Right atrium auricular region (tissue), 2 donors: ENCODE data around the gene E2F1. TPM values are rescaled to one million over a fixed set of nuclear protein-coding genes. Genes with fewer than 3 reads are reported as not detected.
"Not testable (repeated sequence)": the region's sequence is repeated elsewhere in the genome, so short reads cannot be mapped to it uniquely, and the experiment has no call there.

Experiments used
- DNase-seq: peaks from one replicate; pipeline ENCODE4 v3.0.0-alpha.2; 2019; ENCODE audit warnings: low spot score
- H3K27ac ChIP-seq, 2 donors: fragments of 200-600 bp; sonication (generic); 1 replicate in 1 of 2; 2 replicates in 1 of 2; pipeline ENCODE4 v1.5.1; 2016 to 2019
- H3K27me3 ChIP-seq, 2 donors: fragments of 200-600 bp; sonication (generic); one replicate each; pipeline versions ENCODE4 v1.5.1 to v1.6.0; 2017 to 2019
- H3K36me3 ChIP-seq: fragments of 200-600 bp; sonication (generic); one replicate; pipeline ENCODE4 v1.5.1; 2016
- H3K4me1 ChIP-seq, 2 donors: fragments of 200-600 bp; sonication (generic); one replicate each; pipeline versions ENCODE4 v1.5.1 to v1.6.0; 2017 to 2019
- H3K4me3 ChIP-seq, 2 donors: fragments of 200-600 bp; sonication (generic); 1 replicate in 1 of 2; 2 replicates in 1 of 2; pipeline ENCODE4 v1.5.1; 2017 to 2019; ENCODE audit warnings: mild to moderate bottlenecking in 1 of 2, moderate library complexity in 1 of 2
- H3K9me3 ChIP-seq, 2 donors: fragments of 200-600 bp; sonication (generic); one replicate each; pipeline ENCODE4 v1.5.1; 2019
- CTCF ChIP-seq, 2 donors: fragments of 200-600 bp; sonication (generic); IDR thresholded peaks; one replicate each; pipeline ENCODE4 v1.5.1; 2019; ENCODE audit warnings: antibody characterized with exemption in 2 of 2
- total RNA-seq, 2 donors: library from RNA; depleted of rRNA; stranded (reverse); fragments of >200 nt; gene quantifications; one replicate each; pipeline ENCODE4 v1.1.0, GENCODE V29; 2016

E2F1 gene
- total RNA-seq, 2 donors from 2014 or later: 0.31 to 0.33 TPM

- DNase-seq: no peak
- Histone ChIP-seq H3K27me3 (no peaks in the 10 kb centered on the region), H3K4me3 (no peak overlapping the region), H3K27ac (no peak overlapping the region), H3K4me1 (peaks cover 0 to 20% of the 10 kb centered on the region in 2 donors), H3K9me3 (no peaks in the 10 kb centered on the region), H3K36me3 (peaks cover 33% of the 10 kb centered on the region)
- TF ChIP-seq CTCF (IDR thresholded peaks at IDR 0.05): no peak
Observed at GRCh38 chr20:33645072-33645358, 41.2 kb downstream of the E2F1 start.

GRCh38 chr20:33644313-33645071 is 41.7 kb downstream of the E2F1 start:
- Histone ChIP-seq H3K36me3 (peaks cover 35% of the 10 kb centered on the region), H3K27me3 (no peaks in the 10 kb centered on the region), H3K27ac (no peak overlapping the region), H3K4me3 (no peak overlapping the region), H3K4me1 (peaks cover 0 to 20% of the 10 kb centered on the region in 2 donors), H3K9me3 (no peaks in the 10 kb centered on the region)
- TF ChIP-seq CTCF (IDR thresholded peaks at IDR 0.05): no peak
- DNase-seq: no peak

GRCh38 chr20:33640287-33640686 is 45.9 kb downstream of the E2F1 start:
- no peaks in the 10 kb centered on the region for H3K9me3 ChIP-seq
- peaks cover 44% of the 10 kb centered on the region for H3K36me3 ChIP-seq
- H3K27me3 ChIP-seq: no peaks in the 10 kb centered on the region
- H3K4me1 ChIP-seq: no peaks in the 10 kb centered on the region
- H3K4me3 ChIP-seq: no peak overlapping the region
- no peak for TF ChIP-seq CTCF (IDR thresholded peaks at IDR 0.05)
- DNase-seq: no peak
- H3K27ac ChIP-seq: no peak overlapping the region

- no peak for DNase-seq
- no peaks in the 10 kb centered on the region for H3K27me3 ChIP-seq
- peaks cover 38% of the 10 kb centered on the region for H3K36me3 ChIP-seq
- no peak overlapping the region for H3K4me3 ChIP-seq
- TF ChIP-seq CTCF (IDR thresholded peaks at IDR 0.05): no peak
- no peaks in the 10 kb centered on the region for H3K9me3 ChIP-seq
- H3K4me1 ChIP-seq: no peaks in the 10 kb centered on the region
- H3K27ac ChIP-seq: no peak overlapping the region
Observed at GRCh38 chr20:33636776-33637175, 49.4 kb downstream of the E2F1 start.

- DNase-seq: no peak
- no peaks in the 10 kb centered on the region for H3K9me3 ChIP-seq
- H3K4me3 ChIP-seq: no peak overlapping the region
- H3K27ac ChIP-seq: no peak overlapping the region
- peaks cover 40% of the 10 kb centered on the region for H3K36me3 ChIP-seq
- no peak for TF ChIP-seq CTCF (IDR thresholded peaks at IDR 0.05)
- no peaks in the 10 kb centered on the region for H3K4me1 ChIP-seq
- H3K27me3 ChIP-seq: no peaks in the 10 kb centered on the region
Observed at GRCh38 chr20:33635341-33635740, 50.8 kb downstream of the E2F1 start.

GRCh38 chr20:33631910-33632309 is 54.3 kb downstream of the E2F1 start:
- H3K4me3 ChIP-seq, H3K27ac ChIP-seq, H3K27me3 ChIP-seq, H3K9me3 ChIP-seq, H3K4me1 ChIP-seq, DNase-seq: not testable (repeated sequence)
- peaks cover 45% of the 10 kb centered on the region for H3K36me3 ChIP-seq
